PC-3 (cell line): ENCODE data around the gene STK4. TPM values are rescaled to one million over a fixed set of nuclear protein-coding genes. Genes with fewer than 3 reads are reported as not detected.
A peak's percentile ranks its signal among the peaks of the same experiment; 100 is the strongest.

Experiments used
- ATAC-seq: fragments of 200-7000 bp; cut with Tn5 transposase; 2 replicates; pipeline ENCODE4 v1.9.1; 2020; ENCODE audit warnings: mild to moderate bottlenecking, moderate library complexity
- BruUV-seq: library from RNA; stranded (reverse); fragments of 400-500 nt; replicated peaks from 2 replicates; lab custom pipeline; 2021; lab: Mats Ljungman, UMichigan
- CTCF ChIA-PET: fragments of 300-600 bp; sonication (Branson Sonifier 250); formaldehyde crosslinking; loops from one replicate; lab custom pipeline; 2022; ENCODE audit warnings: antibody characterized with exemption; lab: Charles Lee
- POLR2A ChIA-PET: fragments of 300-600 bp; sonication (Branson Sonifier 250); formaldehyde crosslinking; loops from one replicate; lab custom pipeline; 2022; ENCODE audit warnings: antibody characterized with exemption; ENCODE audit not compliant: unreplicated experiment; lab: Charles Lee
- DNase-seq: peaks from one replicate; pipeline ENCODE4 v3.0.0-alpha.2; 2015
- H2AFZ ChIP-seq: fragments of 300-600 bp; sonication (generic); 2 replicates; pipeline ENCODE4 v1.6.0; 2016; ENCODE audit warnings: antibody characterized with exemption, low read length
- H3F3A ChIP-seq: fragments of 300-600 bp; sonication (generic); one replicate; pipeline ENCODE4 v1.6.0; 2017; ENCODE audit warnings: antibody characterized with exemption, low read length, control low read depth, mild to moderate bottlenecking; ENCODE audit not compliant: unreplicated experiment
- H3K27ac ChIP-seq: fragments of 300-600 bp; sonication (generic); 2 replicates; pipeline ENCODE4 v1.5.1; 2016; ENCODE audit warnings: mild to moderate bottlenecking, low read length
- H3K27me3 ChIP-seq: fragments of 300-600 bp; sonication (generic); 2 replicates; pipeline ENCODE4 v1.6.1; 2016; ENCODE audit warnings: low read length, mixed read lengths
- H3K36me3 ChIP-seq: fragments of 300-600 bp; sonication (generic); 2 replicates; pipeline ENCODE4 v1.6.1; 2016; ENCODE audit warnings: low read depth, mixed run types, low read length, mixed read lengths
- H3K4me1 ChIP-seq: fragments of 300-600 bp; sonication (generic); 2 replicates; pipeline ENCODE4 v1.5.1; 2016; ENCODE audit warnings: low read length; ENCODE audit not compliant: insufficient read depth
- H3K4me2 ChIP-seq: fragments of 300-600 bp; sonication (generic); 2 replicates; pipeline ENCODE4 v1.6.0; 2016; ENCODE audit warnings: low read length
- H3K4me3 ChIP-seq: fragments of 300-600 bp; sonication (generic); 2 replicates; pipeline ENCODE4 v1.5.1; 2016; ENCODE audit warnings: mild to moderate bottlenecking, low read length, mixed read lengths
- H3K79me2 ChIP-seq: fragments of 300-600 bp; sonication (generic); 2 replicates; pipeline ENCODE4 v1.6.1; 2017; ENCODE audit warnings: low read length, mixed read lengths
- H3K9ac ChIP-seq: fragments of 300-600 bp; sonication (generic); 2 replicates; pipeline ENCODE4 v1.6.0; 2016; ENCODE audit warnings: mild to moderate bottlenecking, low read length
- H3K9me2 ChIP-seq: fragments of 300-600 bp; sonication (generic); replicated peaks from 2 replicates; pipeline ENCODE4 v1.6.1; 2016; ENCODE audit warnings: mixed run types, low read length, mixed read lengths
- H3K9me3 ChIP-seq: fragments of 300-600 bp; sonication (generic); 2 replicates; pipeline ENCODE4 v1.6.1; 2016; ENCODE audit warnings: low read length, mixed read lengths
- H4K20me1 ChIP-seq: fragments of 300-600 bp; sonication (generic); 2 replicates; pipeline ENCODE4 v1.6.1; 2016; ENCODE audit warnings: low read length, mixed read lengths
- CTCF ChIP-seq: fragments of 300-600 bp; sonication (generic); conservative IDR thresholded peaks from 2 replicates; pipeline ENCODE4 v1.5.1; 2017; ENCODE audit warnings: antibody characterized with exemption, low read depth, mild to moderate bottlenecking, low read length
- EZH2 ChIP-seq: fragments of 300-600 bp; sonication (generic); IDR thresholded peaks from one replicate; pipeline ENCODE4 v1.6.1; 2017; ENCODE audit warnings: antibody characterized with exemption, mild to moderate bottlenecking, low read length; ENCODE audit not compliant: unreplicated experiment
- EZH2phosphoT487 ChIP-seq: fragments of 300-600 bp; sonication (generic); IDR thresholded peaks from 2 replicates; pipeline ENCODE4 v1.6.1; 2018; ENCODE audit warnings: mild to moderate bottlenecking, antibody characterized with exemption, low read length, borderline replicate concordance
- intact Hi-C: fragments of 100-400 bp; cut with micrococcal nuclease; formaldehyde crosslinking; loops from 2 replicates; pipeline ENCODE4 v1.9.0; 2023
- total RNA-seq: library from RNA; depleted of rRNA; stranded (reverse); fragments of >200 nt; gene quantifications from 2 replicates; pipeline ENCODE4 v1.2.3, GENCODE V29; 2014

STK4 gene
- total RNA-seq, 1 experiment from 2014 or later: 18.6 TPM

- POLR2A ChIA-PET: no interaction called here
- Histone ChIP-seq H4K20me1 (no peaks in the 10 kb centered on the region), H3K9ac (no peak overlapping the region), H3K36me3 (0 out of 2 replicates have a peak, but pooled peaks cover 3% of the 10 kb centered on the region), H3F3A (peaks cover 3% of the 10 kb centered on the region), H3K9me3 (no peaks in the 10 kb centered on the region), H3K27ac (no peak overlapping the region), H3K79me2 (no peaks in the 10 kb centered on the region), H3K4me3 (no peak overlapping the region), H2AFZ (no peak overlapping the region), H3K4me2 (no peak overlapping the region), H3K27me3 (no peaks in the 10 kb centered on the region), H3K4me1 (peaks cover 24% of the 10 kb centered on the region), H3K9me2 (no peaks in the 10 kb centered on the region)
- TF ChIP-seq CTCF (no peak), EZH2 (no peak), EZH2phosphoT487 (no peak)
- CTCF ChIA-PET: interaction anchor here (0.6 to 0.7 kb wide), 2 partner anchors 29 to 1566 kb away, joined by 3 read pairs; no protein-coding TSS in a partner anchor
- no TSS peak for BruUV-seq
- DNase-seq (peak; percentile 15), ATAC-seq (no peak)
- intact Hi-C loops: no loop called here
These were observed 48.5 kb downstream of the STK4 start for GRCh38 chr20:45014671-45015415.

- no peak overlapping the region for H3K9ac ChIP-seq
- H3F3A ChIP-seq: no peaks in the 10 kb centered on the region
- TF ChIP-seq EZH2 (no peak), CTCF (no peak), EZH2phosphoT487 (no peak)
- H3K27me3 ChIP-seq: no peaks in the 10 kb centered on the region
- H3K4me1 ChIP-seq: peaks cover 13% of the 10 kb centered on the region
- BruUV-seq: no TSS peak
- no peaks in the 10 kb centered on the region for H3K9me3 ChIP-seq
- ChIA-PET POLR2A (no interaction called here), CTCF (no interaction called here)
- no peak overlapping the region for H3K4me3 ChIP-seq
- H3K4me2 ChIP-seq: no peak overlapping the region
- H4K20me1 ChIP-seq: no peaks in the 10 kb centered on the region
- H2AFZ ChIP-seq: no peak overlapping the region
- no peak for ATAC-seq
- H3K9me2 ChIP-seq: no peaks in the 10 kb centered on the region
- no peaks in the 10 kb centered on the region for H3K79me2 ChIP-seq
- H3K27ac ChIP-seq: no peak overlapping the region
- intact Hi-C loops: no loop called here
- no peak for DNase-seq
- 0 out of 2 replicates have a peak, but pooled peaks cover 3% of the 10 kb centered on the region for H3K36me3 ChIP-seq
These were observed 49.9 kb downstream of the STK4 start for GRCh38 chr20:45016089-45016671.

GRCh38 chr20:45017281-45017680 lies 51.0 kb downstream of the STK4 start:
- H3K4me3 ChIP-seq: no peak overlapping the region
- intact Hi-C loops: no loop called here
- H3K79me2 ChIP-seq: no peaks in the 10 kb centered on the region
- H3K4me2 ChIP-seq: no peak overlapping the region
- TF ChIP-seq EZH2phosphoT487: no peak
- no peak for TF ChIP-seq EZH2
- no peak for TF ChIP-seq CTCF
- 0 out of 2 replicates have a peak, but pooled peaks cover 3% of the 10 kb centered on the region for H3K36me3 ChIP-seq
- H3K9ac ChIP-seq: no peak overlapping the region
- peaks cover 11% of the 10 kb centered on the region for H3K4me1 ChIP-seq
- H3K9me2 ChIP-seq: no peaks in the 10 kb centered on the region
- H4K20me1 ChIP-seq: no peaks in the 10 kb centered on the region
- no peaks in the 10 kb centered on the region for H3F3A ChIP-seq
- POLR2A ChIA-PET: no interaction called here
- H2AFZ ChIP-seq: no peak overlapping the region
- DNase-seq (no peak), ATAC-seq (no peak)
- no peaks in the 10 kb centered on the region for H3K9me3 ChIP-seq
- no peak overlapping the region for H3K27ac ChIP-seq
- BruUV-seq: no TSS peak
- CTCF ChIA-PET: no interaction called here
- no peaks in the 10 kb centered on the region for H3K27me3 ChIP-seq
